Measurements from ENCODE around the gene ARHGAP1. TPM values are rescaled to one million over a fixed set of nuclear protein-coding genes. Genes with fewer than 3 reads are reported as not detected.

Gene ARHGAP1
- total RNA-seq, 3 donors from 2014 or later = 76.4 to 95.2 (median 90.6) TPM

- Histone ChIP-seq H3K9me3 (no peaks in the 10 kb centered on the region), H3K4me1 (ENCODE audit: low read depth) (no peaks in the 10 kb centered on the region), H3K4me3 (no peak overlapping the region), H3K36me3 (ENCODE audit: low read depth) (peaks cover 11% of the 10 kb centered on the region)
- DNase-seq (no peak), ATAC-seq (no peak)
- intact Hi-C loops (cut with DNase I, micrococcal nuclease) = no loop called here
- no peak for TF ChIP-seq CTCF (IDR thresholded peaks at IDR 0.05)
These were observed 33.4 kb downstream of the ARHGAP1 start for GRCh38 chr11:46667043-46667481.

GRCh38 chr11:46666516-46666915 is 33.9 kb downstream of the ARHGAP1 start:
- TF ChIP-seq CTCF (IDR thresholded peaks at IDR 0.05) = no peak
- intact Hi-C loops (cut with DNase I, micrococcal nuclease) = no loop called here
- Histone ChIP-seq H3K4me3 (no peak overlapping the region), H3K36me3 (ENCODE audit: low read depth) (peaks cover 11% of the 10 kb centered on the region), H3K4me1 (ENCODE audit: low read depth) (no peaks in the 10 kb centered on the region), H3K9me3 (no peaks in the 10 kb centered on the region)
- DNase-seq = no peak
- no peak for ATAC-seq

GRCh38 chr11:46665356-46665755 is 35.1 kb downstream of the ARHGAP1 start:
- H3K4me3 ChIP-seq = no peak overlapping the region
- H3K9me3 ChIP-seq = no peaks in the 10 kb centered on the region
- H3K36me3 ChIP-seq (ENCODE audit: low read depth) = peaks cover 5% of the 10 kb centered on the region
- no peak for ATAC-seq
- no peak for DNase-seq
- H3K4me1 ChIP-seq (ENCODE audit: low read depth) = no peaks in the 10 kb centered on the region
- intact Hi-C loops (cut with DNase I, micrococcal nuclease) = no loop called here
- TF ChIP-seq CTCF (IDR thresholded peaks at IDR 0.05) = no peak

GRCh38 chr11:46664612-46665011 is 35.8 kb downstream of the ARHGAP1 start:
- peaks cover 5% of the 10 kb centered on the region for H3K36me3 ChIP-seq (ENCODE audit: low read depth)
- ATAC-seq (no peak), DNase-seq (no peak)
- H3K4me1 ChIP-seq (ENCODE audit: low read depth) = no peaks in the 10 kb centered on the region
- H3K4me3 ChIP-seq = no peak overlapping the region
- H3K9me3 ChIP-seq = no peaks in the 10 kb centered on the region
- TF ChIP-seq CTCF (IDR thresholded peaks at IDR 0.05) = no peak
- intact Hi-C loops (cut with DNase I, micrococcal nuclease) = no loop called here

GRCh38 chr11:46663277-46663940 is 37.0 kb downstream of the ARHGAP1 start:
- no peak for TF ChIP-seq CTCF (IDR thresholded peaks at IDR 0.05)
- Histone ChIP-seq H3K4me3 (no peak overlapping the region), H3K36me3 (ENCODE audit: low read depth) (peaks cover 5% of the 10 kb centered on the region), H3K9me3 (no peaks in the 10 kb centered on the region), H3K4me1 (ENCODE audit: low read depth) (no peaks in the 10 kb centered on the region)
- intact Hi-C loops (cut with DNase I, micrococcal nuclease) = no loop called here
- DNase-seq (no peak), ATAC-seq (no peak)

- TF ChIP-seq CTCF (IDR thresholded peaks at IDR 0.05) = no peak
- DNase-seq (no peak), ATAC-seq (no peak)
- Histone ChIP-seq H3K4me3 (no peak overlapping the region), H3K36me3 (ENCODE audit: low read depth) (peaks cover 5% of the 10 kb centered on the region), H3K4me1 (ENCODE audit: low read depth) (no peaks in the 10 kb centered on the region), H3K9me3 (no peaks in the 10 kb centered on the region)
- intact Hi-C loops (cut with DNase I, micrococcal nuclease) = no loop called here
These were observed 38.1 kb downstream of the ARHGAP1 start for GRCh38 chr11:46662366-46662765.
